NCI-H226 (cell line): ENCODE data around the gene BTBD2.
"Not testable (repeated sequence)": the region's sequence is repeated elsewhere in the genome, so short reads cannot be mapped to it uniquely, and the experiment has no call there.

Experiments
- DNase-seq: peaks from one replicate; pipeline ENCODE4 v3.0.0-alpha.2; 2015

The BTBD2 gene

DNA sequence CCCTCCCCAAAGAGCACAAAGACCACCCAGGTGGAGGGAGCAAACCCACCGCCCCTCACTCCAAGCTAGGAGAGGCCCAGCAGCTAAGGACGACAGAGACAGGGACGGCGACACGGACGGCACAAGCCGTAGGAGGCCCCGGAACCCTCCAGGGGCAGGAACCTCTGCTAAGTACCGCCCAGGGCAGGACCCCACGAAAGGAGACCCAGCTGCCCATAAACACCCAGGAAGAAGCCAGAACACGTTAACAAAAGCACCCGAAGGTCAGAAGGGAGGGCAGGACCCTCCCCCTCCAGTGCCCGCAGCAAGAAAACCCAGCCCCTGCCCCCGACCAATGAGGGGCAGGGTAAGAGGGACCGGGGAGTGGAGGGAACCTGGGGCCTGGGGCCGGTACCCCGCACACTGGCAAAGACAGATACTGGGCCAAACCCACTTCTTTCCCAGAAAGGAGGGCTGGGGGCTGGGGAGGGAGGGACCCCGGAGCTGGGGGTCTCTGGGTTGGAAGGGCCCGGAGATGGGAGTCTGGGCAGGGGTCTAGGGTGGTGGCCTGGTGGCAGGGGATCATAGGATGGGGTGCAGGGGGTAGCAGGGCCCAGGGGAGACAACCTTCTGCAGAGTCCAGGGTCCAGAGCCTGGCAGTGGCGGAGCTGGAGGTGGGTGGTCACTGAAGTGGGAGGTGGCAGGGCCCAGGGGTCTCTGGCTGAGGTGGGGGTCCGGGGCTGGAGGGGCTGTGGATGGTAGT, 2.4 kb downstream of the BTBD2 start:
- DNase-seq = no peak

- no peak for DNase-seq
These were observed 4.3 kb downstream of the BTBD2 start for GRCh38 chr19:2011169-2011568.

- no peak for DNase-seq
These were observed 5.3 kb downstream of the BTBD2 start for GRCh38 chr19:2010135-2010668.

DNA sequence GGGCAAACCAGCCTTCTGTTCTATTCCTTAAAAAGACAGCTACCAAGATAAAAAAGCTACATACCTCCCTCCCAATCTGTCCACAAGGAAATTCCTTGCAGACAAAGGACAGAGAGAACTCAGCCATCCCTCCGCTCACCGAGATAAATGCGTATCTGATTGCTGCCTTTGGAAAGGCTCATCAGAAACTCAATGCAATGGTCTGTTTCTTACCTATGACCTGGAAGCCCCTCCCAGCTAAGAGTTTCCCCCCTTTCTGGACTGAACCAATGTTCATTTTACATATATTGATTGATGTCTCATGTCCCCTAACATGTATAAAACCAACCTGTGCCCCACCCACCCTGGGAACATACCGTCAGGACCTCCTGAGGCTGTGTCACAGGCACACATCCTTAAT, 11.6 kb downstream of the BTBD2 start:
- DNase-seq = no peak

DNA sequence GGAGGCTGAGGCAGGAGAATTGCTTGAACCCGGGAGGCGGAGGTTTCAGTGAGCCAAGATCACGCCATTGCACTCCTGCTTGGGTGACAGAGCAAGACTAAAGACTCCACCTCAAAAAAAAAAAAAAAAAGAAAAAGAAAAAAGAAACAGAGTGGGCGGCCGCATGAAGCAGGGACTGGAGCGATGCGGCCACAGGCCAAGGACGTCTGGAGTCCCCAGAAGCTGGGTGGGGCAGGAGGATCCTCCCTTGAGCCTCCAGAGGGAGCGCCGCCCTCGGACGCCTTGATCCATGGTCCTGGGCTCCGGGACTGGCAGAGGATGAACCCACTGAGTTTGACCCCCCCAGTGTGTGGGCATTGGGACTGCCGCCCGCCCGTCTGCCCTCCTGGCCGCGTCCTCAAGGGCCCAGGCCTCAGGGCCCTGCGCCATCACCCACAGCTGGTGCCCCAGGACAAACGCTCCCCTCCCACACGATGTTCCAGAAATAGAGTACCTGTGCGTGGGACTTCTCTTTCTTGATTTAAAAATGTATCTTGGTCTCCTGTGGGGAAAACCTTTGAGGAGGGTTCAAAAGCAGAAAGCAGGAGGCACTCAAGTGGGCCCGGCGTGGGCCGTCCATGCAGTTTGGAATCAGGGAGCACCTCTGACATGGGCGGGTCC, 15.5 kb downstream of the BTBD2 start:
- DNase-seq = no peak

GRCh38 chr19:1998712-1999708, 16.5 kb downstream of the BTBD2 start:
- DNase-seq = no peak

- DNase-seq = no peak
These were observed 17.9 kb downstream of the BTBD2 start for GRCh38 chr19:1997353-1998233.

- no peak for DNase-seq
These were observed 22.7 kb downstream of the BTBD2 start for GRCh38 chr19:1992759-1993260.

DNA sequence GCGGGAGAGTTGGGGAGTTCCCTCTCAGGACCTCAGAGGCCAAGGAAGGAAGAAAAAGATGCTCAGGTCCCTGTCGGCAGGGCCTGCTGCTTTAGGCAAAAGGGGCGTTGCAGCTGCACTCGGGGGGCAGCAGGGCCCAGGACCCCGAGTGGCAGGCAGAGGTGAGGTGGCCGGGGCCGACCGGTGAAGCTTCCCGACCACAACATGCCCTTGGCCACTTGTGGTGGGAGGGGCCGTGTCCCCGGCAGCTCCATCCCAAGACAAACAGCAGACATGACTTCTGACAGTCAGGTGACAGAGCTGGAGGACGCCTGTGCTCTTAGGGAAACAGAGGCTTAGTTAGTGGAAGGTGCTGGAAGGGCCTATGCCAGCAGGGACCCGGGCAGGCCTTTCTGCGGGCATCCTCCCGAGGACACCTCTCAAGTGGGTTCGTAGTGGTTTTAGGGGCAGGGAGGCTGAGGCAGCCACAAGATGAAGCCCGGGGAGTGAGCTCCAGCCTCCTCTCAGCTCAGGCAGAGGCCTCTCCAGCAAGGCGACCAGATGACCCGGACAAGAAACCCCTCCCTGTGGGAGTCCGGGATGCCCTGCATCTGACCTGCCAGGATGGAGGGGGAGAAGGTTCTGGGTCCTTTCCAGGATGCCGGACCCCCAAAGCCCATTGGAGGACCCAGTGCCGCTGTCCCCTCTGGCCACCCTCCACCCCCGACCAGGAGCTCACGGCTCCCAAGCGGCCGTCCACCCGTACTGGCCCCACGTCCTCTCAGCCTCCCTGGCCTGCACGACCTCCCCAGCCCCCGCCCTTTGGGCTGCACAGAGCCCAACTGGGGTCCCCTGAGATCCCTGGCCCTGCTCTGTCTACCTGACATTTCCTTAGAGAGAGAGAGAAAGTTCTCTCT, 24.2 kb downstream of the BTBD2 start:
- DNase-seq = no peak

- no peak for DNase-seq
These were observed 25.1 kb downstream of the BTBD2 start for GRCh38 chr19:1990230-1991017.

DNA sequence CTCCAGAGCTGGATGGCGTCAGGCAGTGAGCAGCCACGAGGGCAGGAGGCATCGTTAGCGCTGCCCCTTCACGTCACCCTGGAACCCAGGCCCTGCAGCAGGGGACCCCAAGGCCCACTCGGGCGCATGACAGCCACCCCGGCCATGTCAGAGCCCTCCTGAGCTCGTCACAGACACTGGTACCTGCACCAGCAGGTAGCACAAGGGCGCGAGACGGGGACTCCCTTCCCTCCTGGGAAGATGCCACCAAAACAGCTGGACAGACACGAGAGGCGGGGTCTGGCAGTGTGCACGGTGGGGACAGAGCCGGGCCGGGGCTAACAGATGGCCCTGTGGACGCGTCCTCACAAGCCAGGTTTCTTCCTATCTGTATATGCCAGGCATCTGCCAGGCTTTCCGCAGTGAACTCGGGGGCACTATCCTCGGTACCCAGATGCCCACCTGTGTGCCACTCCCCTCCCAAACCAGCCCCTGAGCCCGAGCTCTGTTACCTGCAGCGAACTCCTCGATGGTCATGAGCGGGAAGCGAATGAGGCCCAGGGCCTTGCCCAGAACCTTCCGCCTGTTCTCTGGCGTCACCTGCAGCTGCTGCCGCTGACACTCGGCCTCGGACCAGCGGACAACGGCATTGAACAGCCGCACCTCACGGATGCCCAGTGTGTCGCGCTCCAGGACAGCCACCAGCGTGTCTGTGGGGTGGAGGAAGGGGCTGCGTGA, 25.8 kb downstream of the BTBD2 start:
- no peak for DNase-seq

- DNase-seq = not testable (repeated sequence)
These were observed 27.1 kb downstream of the BTBD2 start for GRCh38 chr19:1988464-1988863.

- DNase-seq = no peak
These were observed 28.0 kb downstream of the BTBD2 start for GRCh38 chr19:1987197-1988187.

DNA sequence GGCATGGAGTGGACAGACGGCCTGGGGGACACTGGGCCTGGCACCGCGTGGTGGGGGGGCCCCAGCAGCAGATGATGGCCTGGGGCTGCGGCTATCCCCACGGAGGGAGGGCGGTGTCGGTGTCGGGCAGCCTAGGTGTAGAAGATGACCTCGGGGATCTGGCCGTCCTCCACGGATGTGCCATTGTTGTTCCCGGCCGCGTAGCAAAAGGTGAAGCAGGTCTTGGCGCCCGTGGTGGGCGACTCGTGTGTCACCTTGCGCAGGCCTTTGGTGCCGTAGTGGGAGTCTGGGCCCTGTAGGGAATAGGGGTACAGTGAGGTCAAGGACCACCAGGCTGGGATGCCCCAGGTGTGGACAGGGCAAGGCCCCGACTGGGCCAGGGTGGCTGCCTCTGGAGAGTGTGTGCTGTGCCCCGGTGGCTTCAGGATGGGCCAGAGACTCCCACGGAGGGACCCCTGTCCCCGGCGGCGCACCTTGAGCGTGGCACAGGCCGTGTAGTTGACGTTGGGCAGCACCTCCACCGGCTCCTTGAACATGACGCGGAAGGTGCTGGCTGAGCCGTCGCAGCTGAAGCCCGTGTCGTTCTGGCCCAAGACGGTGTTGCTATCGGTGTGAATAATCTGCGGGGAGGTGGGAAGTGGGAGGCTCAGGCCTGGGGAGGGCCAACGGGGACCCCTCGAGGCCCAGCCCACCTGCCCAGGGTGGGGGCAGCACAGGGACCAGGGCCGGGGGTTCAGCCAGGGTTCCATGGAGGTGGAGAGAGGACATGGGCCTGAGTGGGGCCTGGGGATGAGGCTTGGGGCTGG, 29.0 kb downstream of the BTBD2 start:
- no peak for DNase-seq

- no peak for DNase-seq
These were observed 29.7 kb downstream of the BTBD2 start for GRCh38 chr19:1985588-1986356.

GRCh38 chr19:1984357-1984756, 31.2 kb downstream of the BTBD2 start:
- no peak for DNase-seq
